HG02798 (cell line): Measurements from ENCODE around the gene E2F3.
"Not testable (repeated sequence)": the region's sequence is repeated elsewhere in the genome, so short reads cannot be mapped to it uniquely, and the experiment has no call there.

ENCODE experiments used
- ATAC-seq: cut with Tn5 transposase; IDR thresholded peaks from one replicate; pipeline ENCODE4 v1.9.1; 2021; ENCODE audit warnings: mild to moderate bottlenecking; ENCODE audit not compliant: unreplicated experiment, poor library complexity

The E2F3 gene

DNA sequence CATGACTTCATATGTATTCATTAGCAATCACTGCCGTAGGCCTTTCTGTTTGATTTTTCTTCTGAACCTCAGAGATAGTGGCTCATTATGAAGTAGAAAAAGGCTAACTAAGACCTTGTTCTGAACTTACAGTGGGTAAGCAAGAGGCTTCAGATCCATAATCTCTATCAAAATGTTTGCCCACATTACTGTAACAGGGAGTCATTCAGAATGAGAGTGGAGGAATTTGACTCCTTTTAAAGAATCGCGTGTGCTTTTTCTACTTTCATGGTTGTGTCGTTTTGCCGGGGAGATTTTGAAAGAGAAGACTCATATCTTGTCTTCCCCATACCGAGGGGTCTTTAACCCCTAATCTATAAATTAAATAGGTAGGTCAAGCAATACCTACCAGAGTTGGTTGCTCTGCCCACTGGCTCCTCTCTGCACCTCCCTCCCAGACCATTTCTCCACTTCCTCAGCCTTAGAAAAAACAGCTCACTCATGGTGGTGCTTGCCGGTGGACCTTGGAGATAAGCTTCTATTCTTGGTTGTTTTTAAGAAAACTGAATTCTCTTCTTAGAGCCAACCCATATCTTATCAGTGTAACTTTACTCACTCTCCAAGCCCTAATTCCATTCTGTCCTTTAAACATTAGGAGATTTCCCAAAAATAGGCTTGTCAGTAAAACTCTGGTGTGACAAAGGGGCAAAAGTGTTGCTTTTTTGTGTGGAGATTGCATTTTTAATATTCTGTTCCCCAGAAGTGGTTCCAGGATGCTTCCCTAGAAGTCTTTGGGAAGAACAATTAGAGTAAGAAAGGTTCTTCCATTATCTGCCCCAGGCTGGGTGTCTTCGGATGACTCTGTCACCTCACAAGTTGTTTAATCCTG lies 56.6 kb downstream of the E2F3 start:
- no peak for ATAC-seq

- no peak for ATAC-seq
These were observed 58.0 kb downstream of the E2F3 start for GRCh38 chr6:20459682-20460081.

- ATAC-seq = no peak
These were observed 59.9 kb downstream of the E2F3 start for GRCh38 chr6:20461576-20461975.

- peak; percentile 69 for ATAC-seq
These were observed 61.7 kb downstream of the E2F3 start for GRCh38 chr6:20463396-20463795.

GRCh38 chr6:20464041-20464440 lies 62.4 kb downstream of the E2F3 start:
- ATAC-seq = no peak

- no peak for ATAC-seq
These were observed 63.2 kb downstream of the E2F3 start for GRCh38 chr6:20464847-20465246.

- not testable (repeated sequence) for ATAC-seq
These were observed 63.9 kb downstream of the E2F3 start for GRCh38 chr6:20465616-20466015.

DNA sequence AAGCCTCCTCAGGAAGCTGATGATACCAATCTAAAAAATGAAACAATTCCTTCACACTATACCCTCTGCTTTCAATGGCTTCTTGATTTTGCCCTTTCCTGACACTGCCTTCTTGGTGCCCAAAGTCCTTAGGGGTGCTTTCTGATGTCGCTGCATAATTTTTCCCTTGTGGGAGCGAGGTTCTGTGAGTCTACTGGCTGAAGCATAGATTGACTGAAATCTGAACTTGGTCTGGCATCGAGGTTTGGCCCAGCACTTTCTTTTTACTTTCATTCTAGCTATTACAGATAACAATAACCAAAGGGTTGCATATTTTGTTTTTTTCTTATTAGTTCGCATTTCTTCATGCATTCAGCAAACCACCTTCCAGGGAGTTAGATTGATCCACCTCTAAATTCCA lies 65.8 kb downstream of the E2F3 start:
- ATAC-seq = peak; percentile 69

- no peak for ATAC-seq
These were observed 66.5 kb downstream of the E2F3 start for GRCh38 chr6:20468209-20468608.

- ATAC-seq = no peak
These were observed 71.1 kb downstream of the E2F3 start for GRCh38 chr6:20472748-20473147.

GRCh38 chr6:20473518-20473917 lies 71.8 kb downstream of the E2F3 start:
- no peak for ATAC-seq

DNA sequence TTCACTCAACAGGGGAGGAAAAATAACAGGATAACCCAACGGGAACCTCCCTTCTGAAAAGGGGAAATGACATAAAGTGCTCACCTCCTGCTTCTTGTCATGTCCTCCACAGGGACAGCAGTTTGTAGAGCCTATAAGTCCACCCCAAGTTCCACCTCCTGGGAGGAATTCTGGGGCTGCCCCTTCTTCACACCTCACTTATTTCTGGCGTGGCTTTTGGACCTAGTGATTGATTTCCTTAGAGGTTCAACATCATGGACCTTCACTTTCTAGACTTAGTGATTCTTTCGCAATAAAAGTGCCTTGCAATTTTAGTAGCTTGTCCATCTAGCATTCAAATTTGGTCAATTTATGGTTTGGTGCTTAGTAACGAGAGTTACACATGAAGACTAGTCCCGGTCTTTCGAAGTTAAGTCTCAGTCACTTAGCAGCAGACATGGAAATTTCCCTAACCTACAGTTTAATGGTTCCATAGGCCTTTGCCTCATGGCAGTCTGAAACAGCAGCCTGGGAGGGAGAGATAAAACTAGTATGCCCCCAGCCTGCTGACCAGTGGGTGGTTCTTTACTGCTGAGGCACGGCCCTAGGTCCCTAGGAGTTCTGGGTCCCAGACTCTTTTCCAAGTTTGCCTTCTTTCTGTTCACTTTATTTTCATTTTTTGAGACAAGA lies 73.3 kb downstream of the E2F3 start:
- ATAC-seq = no peak

GRCh38 chr6:20476501-20477043 lies 74.9 kb downstream of the E2F3 start:
- no peak for ATAC-seq

- ATAC-seq = no peak
These were observed 75.8 kb downstream of the E2F3 start for GRCh38 chr6:20477485-20477884.

DNA sequence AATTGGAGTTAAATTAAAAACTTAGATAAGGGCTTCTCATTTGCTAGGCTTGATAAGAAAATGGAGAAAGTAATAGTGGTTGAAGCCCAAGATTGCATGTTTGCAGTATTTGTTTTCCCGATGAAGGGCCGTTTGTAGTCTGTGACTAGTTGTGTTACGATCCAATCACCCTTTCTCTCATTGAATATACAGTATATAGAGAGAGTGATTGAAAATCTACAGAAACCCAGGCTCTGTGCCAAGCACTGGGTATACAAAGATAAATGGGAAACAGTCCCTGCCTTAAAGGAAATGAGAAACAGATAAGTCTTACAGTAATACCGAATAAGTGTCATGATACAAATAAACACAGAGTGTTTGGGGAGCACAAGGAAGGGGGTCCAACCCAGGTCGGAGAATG lies 77.4 kb downstream of the E2F3 start:
- no peak for ATAC-seq

GRCh38 chr6:20479526-20479925 lies 77.8 kb downstream of the E2F3 start:
- no peak for ATAC-seq

DNA sequence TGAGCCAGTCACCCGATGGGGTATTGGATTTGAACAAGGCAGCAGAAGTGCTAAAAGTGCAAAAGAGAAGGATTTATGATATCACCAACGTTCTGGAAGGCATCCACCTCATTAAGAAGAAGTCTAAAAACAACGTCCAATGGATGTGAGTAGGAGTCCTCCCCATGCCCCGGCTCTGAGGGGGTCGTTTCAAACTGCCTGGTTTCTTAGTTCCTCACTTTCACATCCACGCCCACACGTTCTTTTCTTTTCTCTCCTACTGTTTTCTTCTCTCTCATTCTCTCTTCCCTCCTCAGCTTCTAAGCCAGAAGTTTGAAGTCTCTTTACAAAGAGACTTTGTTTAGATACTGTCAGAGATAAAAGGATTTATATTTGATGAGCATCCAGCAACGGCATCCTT lies 79.6 kb downstream of the E2F3 start:
- no peak for ATAC-seq

GRCh38 chr6:20483887-20484497 lies 82.3 kb downstream of the E2F3 start:
- ATAC-seq = no peak

DNA sequence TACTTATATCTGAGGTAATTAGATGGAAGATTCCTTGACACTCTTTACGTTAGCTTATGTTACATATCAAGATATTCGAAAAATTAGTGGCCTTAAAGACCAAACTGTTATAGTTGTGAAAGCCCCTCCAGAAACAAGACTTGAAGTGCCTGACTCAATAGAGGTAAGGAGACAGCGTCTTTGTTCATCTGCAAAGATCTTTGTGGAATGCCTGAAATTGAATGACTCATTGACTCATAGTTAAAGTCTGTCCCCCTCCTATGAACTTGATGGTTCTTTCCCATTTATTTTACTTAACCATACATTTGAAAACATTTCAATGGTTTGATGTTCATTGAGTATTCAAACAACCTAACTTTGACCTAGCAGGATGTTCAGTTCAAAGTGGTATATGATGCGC lies 85.0 kb downstream of the E2F3 start:
- ATAC-seq = no peak

DNA sequence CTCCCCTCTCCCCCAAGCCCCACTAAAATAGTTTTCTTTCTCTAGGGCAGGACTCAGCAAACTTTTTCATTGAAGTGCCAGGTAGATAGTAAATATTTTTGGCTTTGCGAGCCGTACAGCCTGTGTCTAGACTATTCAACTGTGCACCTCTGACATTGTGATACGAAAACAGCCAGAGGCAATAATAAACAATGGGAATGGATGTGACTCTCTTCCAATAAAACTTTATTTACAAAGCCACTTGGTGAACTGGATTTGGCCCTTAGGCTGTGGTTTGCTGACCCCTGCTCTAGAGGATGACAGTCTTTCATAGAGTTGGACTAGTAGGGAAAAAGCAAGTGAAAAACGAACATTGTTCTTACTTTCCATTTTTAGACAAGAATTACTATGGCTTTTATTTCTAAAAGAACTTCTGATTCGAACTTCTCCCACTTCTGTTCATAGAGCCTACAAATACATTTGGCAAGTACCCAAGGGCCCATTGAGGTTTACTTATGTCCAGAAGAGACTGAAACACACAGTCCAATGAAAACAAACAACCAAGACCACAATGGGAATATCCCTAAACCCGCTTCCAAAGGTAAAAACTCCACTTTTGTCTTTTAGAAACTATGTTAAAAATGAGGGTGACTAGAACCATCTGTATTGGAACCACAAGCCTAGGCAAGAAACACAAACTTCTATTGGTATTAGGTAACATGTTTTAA lies 86.1 kb downstream of the E2F3 start:
- no peak for ATAC-seq
